ENCODE results near the gene CENPU.

The CENPU gene

DNA sequence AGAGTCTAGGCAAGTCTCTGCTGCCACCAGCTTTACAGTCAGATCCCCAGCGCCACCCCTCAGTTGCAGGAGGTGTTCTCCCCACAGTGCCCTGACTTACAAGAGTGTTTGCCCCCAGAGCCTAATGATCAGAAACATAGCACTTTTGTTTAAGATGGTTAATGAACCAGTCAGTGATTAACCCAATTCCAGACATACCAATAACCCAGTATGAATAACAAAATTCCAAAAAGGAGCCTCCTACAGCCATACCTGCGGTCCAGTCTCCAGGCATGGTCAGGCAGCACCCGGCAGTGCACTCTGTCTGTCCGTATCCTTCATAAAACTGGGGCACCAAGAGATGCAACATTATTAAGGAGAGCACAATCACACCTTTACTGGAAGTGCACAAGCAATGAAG is 30.7 kb upstream of the CENPU start:
- TF ChIP-seq, protein P1, sequence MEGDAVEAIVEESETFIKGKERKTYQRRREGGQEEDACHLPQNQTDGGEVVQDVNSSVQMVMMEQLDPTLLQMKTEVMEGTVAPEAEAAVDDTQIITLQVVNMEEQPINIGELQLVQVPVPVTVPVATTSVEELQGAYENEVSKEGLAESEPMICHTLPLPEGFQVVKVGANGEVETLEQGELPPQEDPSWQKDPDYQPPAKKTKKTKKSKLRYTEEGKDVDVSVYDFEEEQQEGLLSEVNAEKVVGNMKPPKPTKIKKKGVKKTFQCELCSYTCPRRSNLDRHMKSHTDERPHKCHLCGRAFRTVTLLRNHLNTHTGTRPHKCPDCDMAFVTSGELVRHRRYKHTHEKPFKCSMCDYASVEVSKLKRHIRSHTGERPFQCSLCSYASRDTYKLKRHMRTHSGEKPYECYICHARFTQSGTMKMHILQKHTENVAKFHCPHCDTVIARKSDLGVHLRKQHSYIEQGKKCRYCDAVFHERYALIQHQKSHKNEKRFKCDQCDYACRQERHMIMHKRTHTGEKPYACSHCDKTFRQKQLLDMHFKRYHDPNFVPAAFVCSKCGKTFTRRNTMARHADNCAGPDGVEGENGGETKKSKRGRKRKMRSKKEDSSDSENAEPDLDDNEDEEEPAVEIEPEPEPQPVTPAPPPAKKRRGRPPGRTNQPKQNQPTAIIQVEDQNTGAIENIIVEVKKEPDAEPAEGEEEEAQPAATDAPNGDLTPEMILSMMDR (IDR thresholded peaks at IDR 0.05; ENCODE audit: low read depth, low read length, missing control alignments): no peak
- in situ Hi-C loops (cut with HindIII; ENCODE audit: low sequenced_read_pairs): no loop called here
- DNase-seq (ENCODE audit: low read depth): no peak
- no peak overlapping the region for H3K4me3 ChIP-seq (ENCODE audit: low read depth, low read length)

DNA sequence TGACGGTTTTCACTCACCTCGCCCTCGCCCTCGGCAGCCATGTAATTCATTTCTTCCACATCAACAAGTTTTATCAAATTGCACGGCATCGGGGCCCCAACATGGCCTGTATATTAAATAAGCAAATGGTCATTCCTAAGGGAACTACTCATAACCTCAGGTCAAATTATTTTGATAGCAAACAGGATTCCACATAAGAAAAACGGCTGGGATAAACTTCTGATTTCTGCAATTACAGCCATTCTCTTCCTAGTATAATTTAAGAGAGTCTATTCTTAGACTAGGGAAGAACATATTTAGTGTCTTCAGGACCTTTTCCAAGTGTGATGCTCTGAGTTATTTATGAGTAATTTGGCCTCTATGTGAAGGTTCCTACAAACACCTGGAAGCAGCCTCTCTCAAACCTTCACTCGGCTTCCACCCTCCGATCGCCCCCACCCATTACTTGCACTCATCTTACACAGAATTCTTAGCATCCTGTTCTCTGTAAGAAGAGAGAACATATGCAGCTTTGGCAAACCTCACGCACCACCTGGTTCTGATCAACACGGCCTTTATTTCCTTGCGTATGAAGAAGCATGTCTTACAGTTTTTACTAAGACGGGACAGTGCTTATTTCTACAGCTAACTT is 29.4 kb upstream of the CENPU start:
- TF ChIP-seq, protein P1 (IDR thresholded peaks at IDR 0.05; ENCODE audit: low read depth, low read length, missing control alignments): no peak
- DNase-seq (ENCODE audit: low read depth): no peak
- no peak overlapping the region for H3K4me3 ChIP-seq (ENCODE audit: low read depth, low read length)
- in situ Hi-C loops (cut with HindIII; ENCODE audit: low sequenced_read_pairs): no loop called here

DNA sequence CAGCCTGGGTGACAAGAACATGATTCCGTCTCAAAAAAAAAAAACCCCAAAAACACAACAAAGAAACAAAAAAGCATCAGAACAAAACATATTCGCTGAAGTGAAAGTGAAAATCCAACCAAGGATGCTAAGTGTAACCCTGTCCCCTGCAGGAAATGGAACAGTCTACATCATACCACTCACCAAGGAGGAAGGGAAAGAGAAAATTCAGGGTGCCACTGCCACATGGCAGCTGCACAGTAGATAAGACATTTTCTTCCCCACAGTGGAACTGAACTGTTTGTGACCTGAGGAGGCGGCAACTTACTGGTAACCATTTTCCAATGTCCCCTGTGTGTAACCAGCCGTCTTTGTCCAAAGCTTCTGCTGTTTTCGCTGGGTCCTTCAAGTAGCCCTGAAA is 28.2 kb upstream of the CENPU start:
- H3K4me3 ChIP-seq (ENCODE audit: low read depth, low read length): no peak overlapping the region
- in situ Hi-C loops (cut with HindIII; ENCODE audit: low sequenced_read_pairs): no loop called here
- TF ChIP-seq, protein P1 (IDR thresholded peaks at IDR 0.05; ENCODE audit: low read depth, low read length, missing control alignments): no peak
- DNase-seq (ENCODE audit: low read depth): no peak

DNA sequence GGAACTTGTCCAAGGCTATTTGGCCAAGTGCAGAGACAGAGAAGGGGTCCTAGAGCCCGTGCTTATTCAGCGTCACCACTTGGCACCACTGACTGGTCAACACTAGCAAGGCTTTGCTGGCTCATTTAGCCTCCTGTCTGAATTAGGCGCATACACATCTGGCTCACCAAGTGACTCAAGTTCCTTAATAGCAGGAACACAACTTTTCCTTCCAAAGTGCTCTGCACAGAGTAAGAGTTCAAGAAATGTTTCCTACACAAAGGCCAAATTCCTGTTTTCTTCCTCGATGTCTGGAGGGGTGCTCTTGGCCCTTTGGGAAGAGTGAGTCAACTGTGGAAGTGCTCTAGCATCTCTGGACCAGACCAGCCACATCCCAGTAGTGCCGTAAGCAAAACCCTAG is 26.8 kb upstream of the CENPU start:
- TF ChIP-seq, protein P1 (IDR thresholded peaks at IDR 0.05; ENCODE audit: low read depth, low read length, missing control alignments): no peak
- in situ Hi-C loops (cut with HindIII; ENCODE audit: low sequenced_read_pairs): no loop called here
- H3K4me3 ChIP-seq (ENCODE audit: low read depth, low read length): no peak overlapping the region
- DNase-seq (ENCODE audit: low read depth): no peak

DNA sequence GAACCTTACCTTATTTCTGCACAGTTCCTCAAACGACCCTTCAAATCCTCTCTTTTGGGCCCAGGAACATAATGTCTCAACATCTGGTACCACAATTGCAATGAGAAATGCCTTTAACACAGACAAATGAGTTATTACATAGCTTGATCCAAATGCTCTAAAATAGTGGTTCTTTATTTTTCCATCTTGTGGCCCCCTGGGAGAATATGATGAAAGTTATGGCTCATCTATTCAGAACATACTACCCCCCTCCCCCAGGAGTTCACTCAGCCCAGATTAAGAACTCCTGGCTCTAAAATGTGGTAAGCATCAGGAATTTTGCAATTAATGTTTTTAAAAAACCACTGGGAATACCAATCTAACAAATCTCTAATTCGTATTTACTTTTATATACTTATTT is 23.9 kb upstream of the CENPU start:
- in situ Hi-C loops (cut with HindIII; ENCODE audit: low sequenced_read_pairs): no loop called here
- H3K4me3 ChIP-seq (ENCODE audit: low read depth, low read length): no peak overlapping the region
- TF ChIP-seq, protein P1 (IDR thresholded peaks at IDR 0.05; ENCODE audit: low read depth, low read length, missing control alignments): no peak
- DNase-seq (ENCODE audit: low read depth): no peak

DNA sequence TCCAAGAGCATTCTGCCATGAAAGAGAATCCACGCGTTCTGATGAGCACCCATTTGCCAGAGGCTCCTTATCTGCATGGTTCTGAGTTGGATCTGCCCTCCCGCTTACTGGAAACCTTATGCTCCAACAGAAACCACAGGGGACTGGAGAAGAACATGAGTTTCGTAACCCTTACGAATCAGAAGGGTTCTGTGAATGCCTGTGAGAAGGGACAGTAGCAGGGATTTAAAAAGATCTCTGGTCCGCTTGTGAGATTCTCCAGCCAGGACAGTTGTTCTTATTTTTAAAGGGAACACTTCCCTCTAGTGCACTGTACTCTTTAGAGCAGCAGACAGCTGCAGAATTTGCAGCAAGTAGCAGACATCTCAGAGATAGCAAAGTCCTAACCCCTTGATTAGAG is 22.5 kb upstream of the CENPU start:
- TF ChIP-seq, protein P1 (IDR thresholded peaks at IDR 0.05; ENCODE audit: low read depth, low read length, missing control alignments): no peak
- in situ Hi-C loops (cut with HindIII; ENCODE audit: low sequenced_read_pairs): no loop called here
- no peak for DNase-seq (ENCODE audit: low read depth)

More for the DNA sequence above, 22.5 kb upstream of the CENPU start:
- no peak overlapping the region for H3K4me3 ChIP-seq (ENCODE audit: low read depth, low read length)
